Endothelial cell of umbilical vein (primary cell): ENCODE results near the gene TTLL5. TPM values are rescaled to one million over a fixed set of nuclear protein-coding genes. Genes with fewer than 3 reads are reported as not detected.

ENCODE experiments used
- BruUV-seq: library from RNA; stranded (reverse); fragments of 400-500 nt; replicated peaks from 2 replicates; lab custom pipeline; 2021; lab: Mats Ljungman, UMichigan
- CTCF ChIA-PET: fragments of 300-600, 350-600 bp; sonication (Branson Sonifier 250); formaldehyde crosslinking; loops from one replicate; lab custom pipeline; 2021; ENCODE audit warnings: antibody characterized with exemption, inconsistent platforms; lab: Charles Lee
- POLR2A ChIA-PET: fragments of 300-600, 350-600 bp; sonication (Branson Sonifier 250); formaldehyde crosslinking; loops from one replicate; lab custom pipeline; 2021; ENCODE audit warnings: antibody characterized with exemption, inconsistent platforms; lab: Charles Lee
- DNase-seq: peaks from one replicate; pipeline ENCODE4 v3.0.0-alpha.2; 2011; ENCODE audit warnings: low read depth, low spot score
- FAIRE-seq: peaks from 2 replicates; lab custom pipeline; 2011; peaks lifted over from hg19 to GRCh38; lab: Jason Lieb, UNC
- H2AFZ ChIP-seq: 2 replicates; pipeline ENCODE4 v1.6.0; 2012; ENCODE audit warnings: low read depth, low read length, control low read depth, inconsistent platforms
- H3K27ac ChIP-seq: 2 replicates; pipeline ENCODE4 v1.5.1; 2011; ENCODE audit warnings: low read depth, mild to moderate bottlenecking, control low read depth, low read length, moderate library complexity; ENCODE audit not compliant: insufficient read depth
- H3K27me3 ChIP-seq, 2 experiments: 2 replicates each; pipeline versions ENCODE4 v1.6.0 to v1.6.1; 2011; ENCODE audit warnings: low read length in 2 of 2, mixed read lengths in 1 of 2; ENCODE audit not compliant: control insufficient read depth in 2 of 2, insufficient read depth in 2 of 2
- H3K36me3 ChIP-seq, 2 experiments: 2 replicates in 1 of 2; 3 replicates in 1 of 2; pipeline ENCODE4 v1.5.1; 2011; ENCODE audit warnings: low read length in 2 of 2, mild to moderate bottlenecking in 1 of 2, moderate library complexity in 1 of 2; ENCODE audit not compliant: control insufficient read depth in 2 of 2, insufficient read depth in 2 of 2; ENCODE audit errors: extremely low read depth in 1 of 2
- H3K4me1 ChIP-seq: 3 replicates; pipeline ENCODE4 v1.5.1; 2011; ENCODE audit warnings: mild to moderate bottlenecking, low read length; ENCODE audit not compliant: control insufficient read depth, insufficient read depth; ENCODE audit errors: extremely low read depth
- H3K4me2 ChIP-seq: 2 replicates; pipeline ENCODE4 v1.6.1; 2011; ENCODE audit warnings: low read length, control low read depth, mixed read lengths; ENCODE audit not compliant: insufficient read depth
- H3K4me3 ChIP-seq, 3 experiments: fragments of 200-600 bp in 1 of 3; sonication (generic), shearing (Covaris generic) in 1 of 3; replicated peaks in 1 of 3; 2 replicates each; pipeline ENCODE4 v1.5.1; 2011 to 2016; ENCODE audit warnings: control low read depth in 3 of 3, low read length in 3 of 3, mild to moderate bottlenecking in 2 of 3, inconsistent platforms in 1 of 3, low read depth in 1 of 3, moderate library complexity in 1 of 3; ENCODE audit not compliant: insufficient read depth in 1 of 3
- H3K79me2 ChIP-seq: 2 replicates; pipeline ENCODE4 v1.6.0; 2012; ENCODE audit warnings: low read length, inconsistent platforms; ENCODE audit not compliant: control insufficient read depth, insufficient read depth
- H3K9ac ChIP-seq: replicated peaks from 2 replicates; pipeline ENCODE3; 2011; ENCODE audit warnings: low read length, control low read depth; ENCODE audit not compliant: insufficient read depth; ENCODE audit errors: extremely low read depth
- H3K9me1 ChIP-seq: replicated peaks from 3 replicates; pipeline ENCODE4 v1.6.0; 2011; ENCODE audit warnings: mild to moderate bottlenecking, low read length; ENCODE audit not compliant: control insufficient read depth, insufficient read depth; ENCODE audit errors: extremely low read depth
- H3K9me3 ChIP-seq: replicated peaks from 2 replicates; pipeline ENCODE4 v1.5.1; 2012; ENCODE audit warnings: low read length, inconsistent platforms; ENCODE audit not compliant: control insufficient read depth, insufficient read depth
- H4K20me1 ChIP-seq: replicated peaks from 2 replicates; pipeline ENCODE3; 2011; ENCODE audit warnings: mild to moderate bottlenecking, low read length; ENCODE audit not compliant: control insufficient read depth, insufficient read depth; ENCODE audit errors: extremely low read depth
- CTCF ChIP-seq, 2 donors: IDR thresholded peaks; 1 replicate in 1 of 2; 2 replicates in 1 of 2; pipeline ENCODE4 v1.5.1; 2011; ENCODE audit warnings: low read length in 2 of 2, mild to moderate bottlenecking in 2 of 2, moderate library complexity in 2 of 2, control low read depth in 1 of 2, inconsistent platforms in 1 of 2, low read depth in 1 of 2; ENCODE audit not compliant: insufficient read depth in 1 of 2; ENCODE audit errors: extremely low read depth in 1 of 2
- EZH2 ChIP-seq: IDR thresholded peaks from 2 replicates; pipeline ENCODE4 v1.6.1; 2012; ENCODE audit warnings: borderline replicate concordance, low read depth, mild to moderate bottlenecking, moderate library complexity, low read length, inconsistent platforms; ENCODE audit not compliant: severe bottlenecking
- FOS ChIP-seq: IDR thresholded peaks from 2 replicates; pipeline ENCODE4 v1.6.1; 2011; ENCODE audit warnings: mild to moderate bottlenecking, low read length, moderate library complexity, borderline replicate concordance; ENCODE audit not compliant: insufficient read depth
- GATA2 ChIP-seq: IDR thresholded peaks from 2 replicates; pipeline ENCODE4 v1.7.0; 2011; ENCODE audit warnings: low read depth, mild to moderate bottlenecking, moderate library complexity, mixed read lengths, low read length; ENCODE audit not compliant: insufficient read length, insufficient read depth
- JUN ChIP-seq: IDR thresholded peaks from 2 replicates; pipeline ENCODE4 v1.6.1; 2011; ENCODE audit warnings: borderline replicate concordance, low read depth; ENCODE audit not compliant: insufficient read length, insufficient read depth
- MAX ChIP-seq: IDR thresholded peaks from 2 replicates; pipeline ENCODE4 v1.6.1; 2011; ENCODE audit not compliant: insufficient read depth, insufficient read length
- MYC ChIP-seq: IDR thresholded peaks from one replicate; pipeline ENCODE4 v1.6.1; 2011; ENCODE audit warnings: mild to moderate bottlenecking, low read depth, low read length
- POLR2A ChIP-seq: IDR thresholded peaks from 2 replicates; pipeline ENCODE4 v1.6.1; 2012; ENCODE audit warnings: low read depth, mild to moderate bottlenecking, control low read depth, low read length
- POLR2AphosphoS5 ChIP-seq: IDR thresholded peaks from 2 replicates; pipeline ENCODE4 v1.6.1; 2012; ENCODE audit warnings: low read depth, mild to moderate bottlenecking, control low read depth, low read length, moderate library complexity; ENCODE audit not compliant: insufficient read depth
- dilution Hi-C: fragments of 300-500 bp; cut with MboI; formaldehyde crosslinking; loops from one replicate; pipeline ENCODE4 v1.15.0; 2019; ENCODE audit warnings: low sequenced_read_pairs; ENCODE audit not compliant: extremely low pct_ligation_motif_present
- intact Hi-C: fragments of 100-400 bp; cut with micrococcal nuclease; formaldehyde crosslinking; loops from one replicate; pipeline ENCODE4 v1.10.0; 2022
- polyA plus RNA-seq, 4 experiments: library from polyadenylated mRNA; depleted of rRNA in 3 of 4; stranded (reverse) in 3 of 4; unstranded in 1 of 4; fragments of >200 nt; gene quantifications; 2 replicates each; pipeline versions ENCODE4 v1.2.1 to v1.2.3, GENCODE V29; 2011 to 2012; ENCODE audit warnings: missing spikeins in 1 of 4
- total RNA-seq: library from RNA; stranded (reverse); gene quantifications from 2 replicates; pipeline ENCODE4 v1.2.3, GENCODE V29; 2021

TTLL5 gene
- total and polyA plus RNA-seq, 2 donors (not counting 3 experiments of a cell fraction or from before 2014, with no cell fraction given): 33.2 to 93.6 TPM

- BruUV-seq: no TSS peak
- Histone ChIP-seq H3K9me1 (no peaks in the 10 kb centered on the region), H3K4me2 (no peak overlapping the region), H3K9me3 (no peaks in the 10 kb centered on the region), H2AFZ (no peak overlapping the region), H3K79me2 (no peaks in the 10 kb centered on the region), H3K27ac (no peak overlapping the region), H3K27me3 (no peaks in the 10 kb centered on the region), H3K4me1 (no peaks in the 10 kb centered on the region), H4K20me1 (no peaks in the 10 kb centered on the region), H3K36me3 (peaks cover 0 to 4% of the 10 kb centered on the region in 2 experiments), H3K4me3 (no peak overlapping the region), H3K9ac (no peak overlapping the region)
- DNase-seq (no peak), FAIRE-seq (no peak)
- ChIA-PET CTCF (no interaction called here), POLR2A (interaction anchor here (0.7 kb wide), 1 partner anchor 10 kb away, joined by 3 read pairs; no protein-coding TSS in a partner anchor)
- intact Hi-C loops: no loop called here
- dilution Hi-C loops: no loop called here
- TF ChIP-seq FOS (no peak), MAX (no peak), GATA2 (no peak), EZH2 (no peak), MYC (no peak), POLR2AphosphoS5 (no peak), CTCF (IDR thresholded peaks at IDR 0.05; ENCODE audit: extremely low read depth in 1 of 2, insufficient read depth in 1 of 2, low read depth in 1 of 2, low read length in 2 of 2) (no peak), JUN (no peak), POLR2A (no peak)
Observed at GRCh38 chr14:75842551-75842950, 181.5 kb downstream of the TTLL5 start.
